ENCODE data around the gene KHDC1L. TPM values are rescaled to one million over a fixed set of nuclear protein-coding genes. Genes with fewer than 3 reads are reported as not detected.

Gene KHDC1L
- total RNA-seq, 3 donors from 2014 or later = not detected

- no peak overlapping the region for H3K4me3 ChIP-seq
- intact Hi-C loops (cut with DNase I, micrococcal nuclease) = no loop called here
- H3K4me1 ChIP-seq (ENCODE audit: low read depth) = no peaks in the 10 kb centered on the region
- H3K9me3 ChIP-seq = no peaks in the 10 kb centered on the region
- ATAC-seq = no peak
- no peak for DNase-seq
- H3K36me3 ChIP-seq (ENCODE audit: low read depth) = no peaks in the 10 kb centered on the region
- TF ChIP-seq, protein P1, sequence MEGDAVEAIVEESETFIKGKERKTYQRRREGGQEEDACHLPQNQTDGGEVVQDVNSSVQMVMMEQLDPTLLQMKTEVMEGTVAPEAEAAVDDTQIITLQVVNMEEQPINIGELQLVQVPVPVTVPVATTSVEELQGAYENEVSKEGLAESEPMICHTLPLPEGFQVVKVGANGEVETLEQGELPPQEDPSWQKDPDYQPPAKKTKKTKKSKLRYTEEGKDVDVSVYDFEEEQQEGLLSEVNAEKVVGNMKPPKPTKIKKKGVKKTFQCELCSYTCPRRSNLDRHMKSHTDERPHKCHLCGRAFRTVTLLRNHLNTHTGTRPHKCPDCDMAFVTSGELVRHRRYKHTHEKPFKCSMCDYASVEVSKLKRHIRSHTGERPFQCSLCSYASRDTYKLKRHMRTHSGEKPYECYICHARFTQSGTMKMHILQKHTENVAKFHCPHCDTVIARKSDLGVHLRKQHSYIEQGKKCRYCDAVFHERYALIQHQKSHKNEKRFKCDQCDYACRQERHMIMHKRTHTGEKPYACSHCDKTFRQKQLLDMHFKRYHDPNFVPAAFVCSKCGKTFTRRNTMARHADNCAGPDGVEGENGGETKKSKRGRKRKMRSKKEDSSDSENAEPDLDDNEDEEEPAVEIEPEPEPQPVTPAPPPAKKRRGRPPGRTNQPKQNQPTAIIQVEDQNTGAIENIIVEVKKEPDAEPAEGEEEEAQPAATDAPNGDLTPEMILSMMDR (IDR thresholded peaks at IDR 0.05) = no peak
Measured at GRCh38 chr6:73227606-73228255, 2.4 kb upstream of the KHDC1L start.

- ATAC-seq (no peak), DNase-seq (no peak)
- Histone ChIP-seq H3K9me3 (no peaks in the 10 kb centered on the region), H3K4me3 (no peak overlapping the region), H3K36me3 (ENCODE audit: low read depth) (no peaks in the 10 kb centered on the region), H3K4me1 (ENCODE audit: low read depth) (no peaks in the 10 kb centered on the region)
- intact Hi-C loops (cut with DNase I, micrococcal nuclease) = no loop called here
- TF ChIP-seq, protein P1 (IDR thresholded peaks at IDR 0.05) = no peak
Measured at GRCh38 chr6:73216859-73217258, 8.4 kb downstream of the KHDC1L start.

GRCh38 chr6:73209117-73209516 lies 16.2 kb downstream of the KHDC1L start:
- Histone ChIP-seq H3K4me3 (no peak overlapping the region), H3K36me3 (ENCODE audit: low read depth) (no peaks in the 10 kb centered on the region), H3K9me3 (no peaks in the 10 kb centered on the region), H3K4me1 (ENCODE audit: low read depth) (no peaks in the 10 kb centered on the region)
- intact Hi-C loops (cut with DNase I, micrococcal nuclease) = no loop called here
- TF ChIP-seq, protein P1 (IDR thresholded peaks at IDR 0.05) = no peak
- ATAC-seq = no peak
- no peak for DNase-seq

DNA sequence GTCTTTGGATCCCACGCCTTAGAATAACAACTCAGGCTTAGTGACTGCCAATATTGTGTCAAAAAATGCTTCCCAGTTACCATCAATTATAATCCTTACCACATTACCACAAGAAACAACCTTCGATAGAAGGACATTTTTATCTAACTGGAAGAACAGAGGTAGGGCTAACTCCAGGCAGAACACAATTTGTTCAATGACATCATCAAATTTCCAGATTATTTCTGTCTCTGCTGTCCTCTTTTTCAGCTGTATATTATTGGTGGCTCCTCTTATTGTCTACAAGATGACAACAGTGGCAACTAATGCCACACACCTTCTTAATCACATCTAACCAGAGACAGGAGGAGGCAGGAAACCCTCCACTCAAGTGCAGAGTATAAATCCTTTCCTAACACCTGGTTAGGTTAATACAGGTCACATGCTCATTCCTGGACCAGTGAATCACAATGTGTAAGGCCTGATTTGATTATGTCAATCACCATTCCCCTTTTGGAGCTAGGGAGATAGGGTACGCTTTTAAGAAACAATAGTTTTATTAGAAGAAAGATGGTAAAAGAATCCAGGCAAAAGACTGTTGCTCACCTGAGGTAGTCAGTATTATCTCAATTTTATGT lies 18.0 kb downstream of the KHDC1L start:
- TF ChIP-seq, protein P1 (IDR thresholded peaks at IDR 0.05) = no peak
- DNase-seq = no peak
- Histone ChIP-seq H3K4me1 (ENCODE audit: low read depth) (no peaks in the 10 kb centered on the region), H3K9me3 (no peaks in the 10 kb centered on the region), H3K36me3 (ENCODE audit: low read depth) (no peaks in the 10 kb centered on the region), H3K4me3 (no peak overlapping the region)
- no peak for ATAC-seq
- intact Hi-C loops (cut with DNase I, micrococcal nuclease) = no loop called here

- no peaks in the 10 kb centered on the region for H3K4me1 ChIP-seq (ENCODE audit: low read depth)
- TF ChIP-seq, protein P1 (IDR thresholded peaks at IDR 0.05) = no peak
- H3K9me3 ChIP-seq = no peaks in the 10 kb centered on the region
- ATAC-seq (no peak), DNase-seq (no peak)
- H3K36me3 ChIP-seq (ENCODE audit: low read depth) = no peaks in the 10 kb centered on the region
- no peak overlapping the region for H3K4me3 ChIP-seq
- intact Hi-C loops (cut with DNase I, micrococcal nuclease) = no loop called here
Measured at GRCh38 chr6:73204252-73204651, 21.0 kb downstream of the KHDC1L start.
